WERI-Rb-1 (cell line): Measurements from ENCODE around the gene NCS1.

Experiments used
- DNase-seq: peaks from one replicate; pipeline ENCODE4 v3.0.0-alpha.2; 2020
- H3K27ac ChIP-seq: fragments of 250-450 bp; sonication (Bioruptor Pico); 2 replicates; pipeline ENCODE4 v1.5.1; 2020; ENCODE audit warnings: mild to moderate bottlenecking, moderate library complexity
- H3K27me3 ChIP-seq: fragments of 250-450 bp; sonication (Bioruptor Pico); 2 replicates; pipeline ENCODE4 v1.5.1; 2021; ENCODE audit warnings: mild to moderate bottlenecking, low read depth, moderate library complexity; ENCODE audit not compliant: insufficient read depth, severe bottlenecking
- H3K36me3 ChIP-seq: fragments of 250-450 bp; sonication (Bioruptor Pico); 2 replicates; pipeline ENCODE4 v1.5.1; 2020; ENCODE audit warnings: mild to moderate bottlenecking, moderate library complexity
- H3K4me3 ChIP-seq: 2 replicates; pipeline ENCODE4 v1.5.1; 2011; ENCODE audit warnings: low read depth, mild to moderate bottlenecking, control low read depth, low read length
- H3K9me3 ChIP-seq: fragments of 250-450 bp; sonication (Bioruptor Pico); 2 replicates; pipeline ENCODE4 v1.5.1; 2021; ENCODE audit warnings: mild to moderate bottlenecking, moderate library complexity; ENCODE audit not compliant: severe bottlenecking
- CTCF ChIP-seq: IDR thresholded peaks from 2 replicates; pipeline ENCODE4 v1.5.1; 2011; ENCODE audit warnings: low read depth, mild to moderate bottlenecking, control low read depth, inconsistent platforms, low read length

The NCS1 gene

GRCh38 chr9:130143279-130143893 is 28.8 kb upstream of the NCS1 start:
- Histone ChIP-seq H3K27me3 (no peaks in the 10 kb centered on the region), H3K4me3 (no peak overlapping the region), H3K9me3 (no peaks in the 10 kb centered on the region), H3K27ac (no peak overlapping the region), H3K36me3 (no peaks in the 10 kb centered on the region)
- no peak for TF ChIP-seq CTCF
- no peak for DNase-seq

- no peaks in the 10 kb centered on the region for H3K27me3 ChIP-seq
- H3K4me3 ChIP-seq, result no peak overlapping the region
- no peaks in the 10 kb centered on the region for H3K36me3 ChIP-seq
- H3K9me3 ChIP-seq, result no peaks in the 10 kb centered on the region
- H3K27ac ChIP-seq, result no peak overlapping the region
- DNase-seq, result no peak
- TF ChIP-seq CTCF, result no peak
These were observed 28.2 kb upstream of the NCS1 start for GRCh38 chr9:130143958-130144366.

GRCh38 chr9:130144703-130145102 is 27.5 kb upstream of the NCS1 start:
- H3K36me3 ChIP-seq, result no peaks in the 10 kb centered on the region
- no peak overlapping the region for H3K27ac ChIP-seq
- TF ChIP-seq CTCF, result no peak
- no peak for DNase-seq
- no peaks in the 10 kb centered on the region for H3K27me3 ChIP-seq
- H3K4me3 ChIP-seq, result no peak overlapping the region
- no peaks in the 10 kb centered on the region for H3K9me3 ChIP-seq

- no peak overlapping the region for H3K4me3 ChIP-seq
- no peak overlapping the region for H3K27ac ChIP-seq
- TF ChIP-seq CTCF, result no peak
- no peaks in the 10 kb centered on the region for H3K9me3 ChIP-seq
- no peaks in the 10 kb centered on the region for H3K36me3 ChIP-seq
- DNase-seq, result no peak
- no peaks in the 10 kb centered on the region for H3K27me3 ChIP-seq
These were observed 26.5 kb upstream of the NCS1 start for GRCh38 chr9:130145658-130146057.

GRCh38 chr9:130147198-130147597 is 25.0 kb upstream of the NCS1 start:
- Histone ChIP-seq H3K9me3 (no peaks in the 10 kb centered on the region), H3K4me3 (no peak overlapping the region), H3K27me3 (no peaks in the 10 kb centered on the region), H3K27ac (no peak overlapping the region), H3K36me3 (no peaks in the 10 kb centered on the region)
- no peak for TF ChIP-seq CTCF
- DNase-seq, result no peak

- H3K9me3 ChIP-seq, result no peaks in the 10 kb centered on the region
- no peak for DNase-seq
- TF ChIP-seq CTCF, result no peak
These were observed 24.3 kb upstream of the NCS1 start for GRCh38 chr9:130147910-130148309.

More at GRCh38 chr9:130147910-130148309, 24.3 kb upstream of the NCS1 start:
- H3K27me3 ChIP-seq, result no peaks in the 10 kb centered on the region
- no peak overlapping the region for H3K27ac ChIP-seq
- H3K36me3 ChIP-seq, result no peaks in the 10 kb centered on the region
- no peak overlapping the region for H3K4me3 ChIP-seq
